NCI-H2196 (cell line): ENCODE results near the gene HOXA11.

Experiments
- DNase-seq: peaks from one replicate; lab custom pipeline; 2025; ENCODE audit not compliant: unreplicated experiment; lab: John Stamatoyannopoulos, UW

The HOXA11 gene

DNA sequence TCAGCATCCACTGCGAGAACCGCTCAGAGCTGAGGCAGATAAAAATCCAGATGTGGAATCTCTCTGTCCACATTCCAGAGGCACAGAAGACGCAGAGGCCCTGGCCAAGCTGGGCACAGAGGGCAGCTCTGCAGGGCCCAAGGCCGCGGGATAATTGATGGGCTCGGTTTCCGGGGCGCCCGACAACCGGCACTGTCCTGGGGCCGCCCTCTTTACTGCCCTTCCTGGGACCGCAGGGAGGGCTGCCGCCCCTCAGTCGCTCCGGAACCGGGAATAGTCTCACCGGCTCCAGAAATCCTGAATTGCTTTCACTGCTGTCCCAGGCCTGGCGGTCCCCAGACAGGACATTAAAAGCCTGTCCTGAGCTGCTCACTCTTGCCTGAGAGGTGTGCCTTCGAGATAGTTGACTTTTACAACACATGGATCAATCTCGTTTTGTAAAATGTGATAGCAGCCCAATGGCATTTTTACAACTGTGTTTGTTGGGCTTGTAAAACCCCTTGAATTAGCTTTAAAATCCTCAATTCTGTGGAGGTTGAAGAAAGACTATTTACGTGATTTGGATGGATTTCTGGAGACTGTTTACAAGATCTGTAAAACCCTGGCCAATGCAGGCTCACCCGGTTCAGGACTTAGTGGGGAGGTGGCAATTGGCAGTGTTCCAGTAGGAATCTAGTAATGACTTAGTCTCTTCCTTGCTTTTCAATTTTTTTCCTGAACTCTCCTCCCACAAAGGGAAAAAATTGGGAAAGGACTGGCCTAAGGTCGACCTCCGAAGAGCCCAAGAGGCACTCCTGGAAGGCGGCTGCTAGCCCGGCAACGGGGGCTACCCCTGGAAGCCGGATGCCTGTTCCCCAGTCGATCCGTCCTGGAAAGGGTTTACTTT is 36.0 kb downstream of the HOXA11 start:
- DNase-seq: no peak

DNA sequence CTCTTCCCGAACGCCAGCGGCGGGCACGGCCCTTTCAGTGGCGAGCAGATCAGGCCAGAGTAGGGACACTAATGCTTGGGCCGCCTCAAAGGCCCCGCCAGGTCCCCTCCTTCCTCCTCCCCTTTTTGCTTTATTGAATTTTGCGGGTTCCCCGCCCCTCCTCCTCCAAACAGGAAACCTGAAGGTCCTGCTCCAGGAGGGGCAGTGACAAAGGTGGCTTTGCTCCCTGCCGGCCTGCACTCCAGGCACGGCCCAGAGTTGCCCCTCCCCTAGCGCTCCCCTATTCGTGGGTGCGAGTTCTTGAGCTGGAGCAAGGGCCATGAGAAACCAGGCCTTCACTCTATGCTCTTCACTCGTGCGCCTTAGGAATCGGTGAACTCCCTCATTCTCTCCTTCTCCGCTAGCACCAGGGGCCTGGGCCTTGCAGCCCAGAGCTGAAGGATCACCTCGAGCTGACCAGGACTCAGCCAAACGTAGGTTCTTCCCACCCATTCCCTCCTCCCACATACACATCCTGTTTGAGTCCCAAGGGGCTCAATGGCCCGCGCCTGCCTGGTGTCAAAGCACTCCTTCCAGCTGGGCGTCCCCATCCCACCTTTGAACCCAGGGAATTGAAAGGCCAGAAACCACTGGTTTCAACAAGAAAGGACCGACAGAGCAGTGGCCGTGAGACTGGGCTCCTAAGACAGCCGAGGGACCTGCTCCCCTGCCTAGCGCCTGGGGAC is 36.8 kb downstream of the HOXA11 start:
- no peak for DNase-seq

DNA sequence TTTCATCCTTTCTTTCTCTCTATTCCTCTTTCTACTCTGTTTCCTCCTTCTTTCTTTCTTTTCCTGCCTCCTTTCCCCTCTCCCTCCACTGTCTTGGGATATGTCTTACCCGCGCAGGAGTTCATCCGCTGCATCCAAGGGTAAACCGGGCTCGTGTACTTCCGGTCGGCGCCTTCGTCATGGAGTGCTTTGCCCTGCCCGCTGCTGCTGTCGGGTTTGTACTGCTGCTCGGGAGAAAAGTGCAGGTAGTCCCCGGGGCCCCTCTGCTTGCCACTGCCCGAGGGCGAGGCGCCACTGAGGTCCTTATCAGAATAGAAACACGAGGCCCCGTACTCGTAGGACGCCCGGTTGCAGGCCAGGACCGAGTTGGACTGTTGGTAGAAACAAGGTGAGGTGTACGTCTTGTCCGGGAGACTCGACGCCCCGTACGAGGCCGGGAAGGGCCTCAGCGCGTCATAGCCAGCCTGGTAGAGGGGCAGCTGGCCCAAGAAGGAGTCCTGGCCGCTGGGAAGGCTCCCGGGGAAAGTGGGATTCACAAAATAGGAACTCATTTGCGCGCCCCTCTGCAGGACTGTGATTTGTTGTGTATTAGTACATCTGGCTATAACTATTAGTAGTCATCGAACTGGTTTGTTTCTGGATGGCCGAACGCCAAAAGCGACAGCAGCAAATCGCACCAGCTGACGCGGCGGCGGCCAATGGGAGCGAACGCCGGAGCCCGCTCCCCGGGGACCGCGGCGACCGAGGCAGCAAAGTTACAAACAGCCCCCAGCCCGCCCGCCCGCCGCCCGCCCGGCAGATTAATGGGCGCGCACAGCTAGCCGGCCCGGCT is 37.6 kb downstream of the HOXA11 start, which contains the start of gene HOXA6:
Gene HOXA6 (minus strand): TSS at position 576 of the 832 bp plus-strand sequence. CDS start 25 bp downstream, at position 551.
- DNase-seq: no peak

DNA sequence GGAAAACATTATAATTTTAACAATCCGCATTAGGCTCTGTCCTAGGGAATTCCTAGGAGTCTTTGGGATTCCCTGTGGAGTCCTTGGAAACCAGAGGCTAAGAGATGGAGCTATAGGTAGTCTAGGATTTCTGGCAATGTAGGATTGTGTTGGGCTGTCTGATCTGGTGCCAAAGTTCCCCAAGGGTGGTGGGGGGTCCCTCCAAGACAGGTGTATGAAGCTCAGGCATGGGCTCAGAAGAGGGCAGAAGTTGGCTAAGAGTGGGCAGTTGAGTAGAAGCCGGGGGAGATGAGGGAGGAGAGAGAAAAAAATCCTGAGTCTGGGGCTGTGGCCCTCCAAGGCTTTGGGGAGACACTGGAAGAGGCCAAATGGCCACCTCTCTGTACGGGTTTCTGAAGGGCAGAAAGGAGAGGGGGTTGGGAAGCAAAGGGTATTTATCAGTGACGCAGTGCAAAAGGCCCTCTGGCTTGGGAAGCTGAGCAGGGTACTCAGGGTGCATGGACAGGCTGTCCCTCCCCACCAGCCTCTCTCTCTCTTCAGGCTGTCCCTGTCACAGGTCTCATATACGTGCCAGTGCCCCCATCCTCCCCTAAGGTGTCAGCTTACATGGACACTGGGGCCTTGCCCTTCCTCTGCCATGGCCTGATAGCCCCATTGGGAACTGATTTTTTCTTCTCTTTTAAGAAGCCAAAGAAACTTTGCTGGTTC is 38.4 kb downstream of the HOXA11 start:
- no peak for DNase-seq

DNA sequence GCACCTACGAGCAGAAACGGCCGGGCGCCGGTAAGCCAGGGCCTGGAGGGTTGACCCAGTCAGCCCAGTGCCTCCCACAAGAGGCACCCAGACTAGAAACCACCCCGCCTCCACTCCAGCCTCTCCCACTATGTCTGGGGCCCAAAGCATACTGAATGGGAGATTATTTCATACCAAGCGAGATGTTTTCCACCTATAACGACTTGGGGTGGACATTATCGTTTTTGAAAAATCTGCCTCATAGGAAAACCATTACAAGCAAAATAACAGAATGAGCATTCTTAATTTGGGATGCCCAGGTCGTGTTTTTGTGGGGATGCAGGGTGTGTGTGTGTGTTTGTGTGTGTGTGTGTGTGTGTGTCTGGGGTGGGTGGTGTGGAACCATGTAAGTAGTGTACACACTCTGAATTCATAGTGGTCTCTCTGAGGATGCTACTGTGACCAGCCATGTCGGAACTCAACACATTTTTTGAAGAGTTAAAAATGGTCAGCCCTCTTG is 39.1 kb downstream of the HOXA11 start:
- DNase-seq: no peak

DNA sequence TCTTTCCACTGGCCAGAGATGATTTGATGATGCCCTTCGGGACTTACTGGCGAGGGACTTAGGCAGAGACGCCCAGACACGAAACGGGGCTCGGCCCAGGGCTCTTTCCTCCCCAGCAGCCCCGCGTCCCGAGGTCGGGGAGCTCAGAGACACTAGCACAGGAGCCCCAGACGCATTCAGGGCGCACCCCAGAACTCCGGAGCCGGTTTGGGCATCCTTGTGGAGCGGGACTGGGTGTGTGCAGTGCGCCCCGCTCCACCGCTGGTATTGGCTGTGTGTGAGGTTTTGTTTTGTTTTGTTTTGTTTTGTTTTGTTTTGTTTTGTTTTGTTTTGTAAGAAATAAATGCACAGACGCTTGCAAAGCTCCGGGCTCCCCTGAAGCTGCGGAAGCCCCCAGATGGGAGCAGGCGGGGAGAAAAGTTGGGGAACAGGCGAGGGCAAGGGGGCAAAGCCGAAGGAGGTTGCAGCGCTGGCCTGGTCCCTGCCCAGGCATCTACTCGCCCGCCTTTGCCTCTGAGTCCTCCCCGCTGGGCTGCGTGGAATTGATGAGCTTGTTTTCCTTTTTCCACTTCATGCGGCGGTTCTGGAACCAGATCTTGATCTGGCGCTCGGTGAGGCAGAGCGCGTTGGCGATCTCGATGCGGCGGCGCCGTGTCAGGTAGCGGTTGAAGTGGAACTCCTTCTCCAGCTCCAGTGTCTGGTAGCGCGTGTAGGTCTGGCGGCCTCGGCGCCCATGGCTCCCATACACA is 39.7 kb downstream of the HOXA11 start:
- no peak for DNase-seq

DNA sequence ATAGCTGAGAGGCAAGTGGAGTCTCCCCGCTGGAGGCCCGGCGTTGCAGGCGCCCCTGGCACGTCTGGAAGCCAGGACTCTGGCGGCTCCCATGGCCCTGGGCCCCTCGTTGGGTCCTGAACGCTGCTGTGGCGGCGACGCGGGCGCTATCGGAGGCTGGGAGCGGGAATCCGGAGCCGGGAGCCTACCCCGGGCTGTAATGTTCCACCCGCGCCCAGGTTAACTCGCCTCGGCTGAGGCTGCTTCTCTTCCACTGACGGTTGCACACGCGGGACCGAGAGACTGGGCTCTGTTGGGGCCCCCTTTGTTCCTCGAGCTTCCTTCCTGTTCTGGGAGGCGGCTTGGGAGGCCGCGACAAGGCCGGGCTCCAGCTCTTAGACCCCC is 40.3 kb downstream of the HOXA11 start:
- no peak for DNase-seq

DNA sequence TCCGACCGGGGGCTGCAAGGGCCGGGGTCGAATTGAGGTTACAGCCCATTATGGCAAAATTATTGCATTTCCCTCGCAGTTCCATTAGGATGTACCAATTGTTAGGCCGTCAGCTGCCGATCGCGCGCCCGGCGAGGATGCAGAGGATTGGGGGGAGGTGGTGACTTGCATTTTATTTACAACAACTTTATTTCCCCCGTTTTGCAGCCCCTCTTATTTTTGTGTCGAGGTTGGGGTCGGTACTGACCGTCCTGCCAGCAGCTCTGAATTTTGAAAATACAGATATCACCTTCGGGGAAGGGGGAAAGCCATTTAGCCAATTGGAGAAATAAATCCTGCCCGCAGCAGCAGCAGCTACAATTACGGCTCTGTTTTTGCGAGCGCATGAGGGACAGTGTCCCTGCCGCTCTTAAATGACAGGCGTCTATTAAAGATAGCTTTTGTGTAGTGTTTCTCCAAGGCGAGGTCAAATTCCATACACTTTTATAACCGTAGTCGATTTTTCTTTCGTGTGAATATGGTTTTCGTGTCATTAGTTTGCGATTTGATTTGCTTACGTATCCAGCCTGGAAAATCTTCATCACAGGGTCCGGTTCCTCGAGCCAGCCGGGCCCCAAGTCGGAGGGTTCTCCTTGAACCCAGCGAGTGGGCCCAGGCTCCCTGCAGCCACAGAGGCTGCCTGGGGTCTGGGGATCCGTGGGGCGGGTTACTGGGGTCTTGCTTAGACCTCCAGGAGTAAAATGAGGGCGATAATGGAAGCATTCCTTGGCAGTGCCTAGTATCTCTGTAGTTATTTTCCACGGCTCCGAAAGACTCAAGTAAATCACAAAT is 40.9 kb downstream of the HOXA11 start:
- DNase-seq: no peak

DNA sequence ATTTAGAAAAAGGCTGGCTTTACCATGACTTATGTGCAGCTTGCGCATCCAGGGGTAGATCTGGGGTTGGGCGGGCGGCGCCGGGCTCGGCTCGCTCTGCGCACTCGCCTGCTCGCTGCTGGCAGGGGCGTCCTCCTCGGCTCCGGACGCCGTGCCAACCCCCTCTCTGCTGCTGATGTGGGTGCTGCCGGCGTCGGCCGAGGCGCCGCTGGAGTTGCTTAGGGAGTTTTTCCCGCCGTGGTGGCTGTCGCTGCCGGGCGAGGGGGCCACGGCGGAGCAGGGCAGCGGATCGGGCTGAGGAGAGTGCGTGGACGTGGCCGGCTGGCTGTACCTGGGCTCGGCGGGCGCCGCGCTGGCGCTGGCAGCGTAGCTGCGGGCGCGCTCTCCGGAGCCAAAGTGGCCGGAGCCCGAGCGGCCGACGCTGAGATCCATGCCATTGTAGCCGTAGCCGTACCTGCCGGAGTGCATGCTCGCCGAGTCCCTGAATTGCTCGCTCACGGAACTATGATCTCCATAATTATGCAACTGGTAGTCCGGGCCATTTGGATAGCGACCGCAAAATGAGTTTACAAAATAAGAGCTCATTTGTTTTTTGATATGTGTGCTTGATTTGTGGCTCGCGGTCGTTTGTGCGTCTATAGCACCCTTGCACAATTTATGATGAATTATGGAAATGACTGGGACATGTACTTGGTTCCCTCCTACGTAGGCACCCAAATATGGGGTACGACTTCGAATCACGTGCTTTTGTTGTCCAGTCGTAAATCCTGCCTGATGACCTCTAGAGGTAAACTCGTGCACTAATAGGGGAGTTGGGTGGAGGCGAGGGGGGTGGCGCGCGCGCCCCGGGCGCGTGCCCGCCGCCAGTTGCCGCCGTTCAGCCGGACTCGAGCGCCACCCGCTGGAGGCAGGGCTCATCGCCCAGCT is 41.7 kb downstream of the HOXA11 start, which contains the start of gene HOXA5:
Gene HOXA5 (minus strand): TSS at position 659 of the 927 bp plus-strand sequence. CDS start 74 bp downstream, at position 585.
- DNase-seq: peak; percentile 89

DNA sequence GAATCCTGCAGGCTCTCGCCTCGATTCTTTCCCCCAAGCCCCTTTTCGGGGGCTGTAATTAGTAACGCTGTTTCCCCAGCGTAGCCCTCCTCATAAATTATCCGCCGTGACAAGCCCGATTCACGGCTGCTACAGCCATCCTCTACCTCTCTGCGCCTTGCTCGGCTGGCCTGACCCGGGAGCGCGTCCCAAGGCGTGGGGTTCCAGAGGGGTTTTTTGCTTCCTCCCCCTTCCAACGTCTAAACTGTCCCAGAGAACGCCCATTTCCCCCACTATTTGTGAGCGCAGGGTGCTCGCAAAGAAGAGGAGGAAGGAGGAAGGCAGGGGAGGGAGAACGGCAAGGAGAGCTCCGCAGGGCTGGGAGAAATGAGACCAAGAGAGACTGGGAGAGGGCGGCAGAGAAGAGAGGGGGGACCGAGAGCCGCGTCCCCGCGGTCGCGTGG is 42.4 kb downstream of the HOXA11 start:
- no peak for DNase-seq

DNA sequence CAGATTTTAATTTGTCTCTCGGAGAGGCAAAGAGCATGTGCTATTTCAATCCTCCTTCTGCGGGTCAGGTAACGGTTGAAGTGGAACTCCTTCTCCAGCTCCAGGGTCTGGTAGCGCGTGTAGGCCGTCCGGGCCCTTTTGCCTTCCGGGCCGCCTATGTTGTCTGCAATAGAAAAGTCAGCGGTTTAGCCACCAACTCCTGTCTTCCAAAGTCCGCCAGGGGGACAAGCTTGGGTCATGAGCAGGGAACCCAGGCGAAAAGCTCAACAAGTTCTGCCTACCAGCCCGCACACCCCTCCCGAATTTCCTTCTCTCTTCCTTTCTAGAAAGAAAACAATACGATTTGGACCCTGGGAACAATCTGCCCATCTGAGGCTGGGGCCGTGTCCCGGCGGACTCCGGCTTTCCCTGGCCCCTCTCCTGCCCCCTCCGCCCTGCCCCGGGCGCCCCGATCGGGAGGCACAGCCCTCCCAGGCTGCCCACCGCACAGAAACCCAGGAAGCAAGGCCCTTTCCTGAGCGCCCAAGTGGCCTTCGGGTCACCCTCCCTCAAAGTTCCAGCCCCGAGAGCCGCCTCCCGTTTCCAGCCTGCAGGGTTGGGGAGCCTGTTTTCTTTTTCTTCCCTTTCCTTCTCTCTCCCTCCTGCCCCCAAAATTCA is 43.0 kb downstream of the HOXA11 start:
- DNase-seq: no peak

DNA sequence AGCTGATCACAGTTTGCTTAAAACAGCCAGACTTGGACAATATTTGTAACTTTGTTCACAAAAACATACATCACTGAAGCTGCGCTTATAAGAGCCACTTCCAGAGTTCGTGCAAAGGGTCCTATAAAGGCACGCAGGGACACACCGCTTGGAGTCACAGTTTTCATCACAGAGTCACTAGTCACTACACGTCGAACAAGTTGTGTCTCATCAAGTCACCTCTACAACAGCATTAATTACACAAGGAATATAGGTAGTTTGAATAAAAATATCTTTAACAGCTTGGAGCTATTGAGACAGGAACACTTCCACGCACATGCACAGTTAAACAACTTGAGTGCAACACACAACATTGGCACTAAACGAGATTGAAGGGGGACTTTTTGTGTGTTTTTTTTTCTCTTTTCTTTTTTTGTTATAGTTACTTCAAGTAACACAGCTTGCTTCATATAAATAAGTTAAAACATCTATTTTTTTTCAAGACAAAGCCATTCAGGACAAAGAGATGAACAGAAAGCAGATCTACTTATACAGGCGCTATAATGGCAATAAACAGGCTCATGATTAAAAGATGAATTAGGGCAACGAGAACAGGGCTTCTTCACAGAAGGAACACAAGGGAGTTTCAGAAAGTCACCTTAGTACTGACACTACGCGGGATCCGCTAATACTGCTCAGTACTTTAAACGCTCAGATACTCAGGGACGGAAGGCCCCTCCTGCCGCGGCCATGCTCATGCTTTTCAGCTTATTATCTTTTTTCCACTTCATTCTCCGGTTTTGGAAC is 43.7 kb downstream of the HOXA11 start:
- no peak for DNase-seq

DNA sequence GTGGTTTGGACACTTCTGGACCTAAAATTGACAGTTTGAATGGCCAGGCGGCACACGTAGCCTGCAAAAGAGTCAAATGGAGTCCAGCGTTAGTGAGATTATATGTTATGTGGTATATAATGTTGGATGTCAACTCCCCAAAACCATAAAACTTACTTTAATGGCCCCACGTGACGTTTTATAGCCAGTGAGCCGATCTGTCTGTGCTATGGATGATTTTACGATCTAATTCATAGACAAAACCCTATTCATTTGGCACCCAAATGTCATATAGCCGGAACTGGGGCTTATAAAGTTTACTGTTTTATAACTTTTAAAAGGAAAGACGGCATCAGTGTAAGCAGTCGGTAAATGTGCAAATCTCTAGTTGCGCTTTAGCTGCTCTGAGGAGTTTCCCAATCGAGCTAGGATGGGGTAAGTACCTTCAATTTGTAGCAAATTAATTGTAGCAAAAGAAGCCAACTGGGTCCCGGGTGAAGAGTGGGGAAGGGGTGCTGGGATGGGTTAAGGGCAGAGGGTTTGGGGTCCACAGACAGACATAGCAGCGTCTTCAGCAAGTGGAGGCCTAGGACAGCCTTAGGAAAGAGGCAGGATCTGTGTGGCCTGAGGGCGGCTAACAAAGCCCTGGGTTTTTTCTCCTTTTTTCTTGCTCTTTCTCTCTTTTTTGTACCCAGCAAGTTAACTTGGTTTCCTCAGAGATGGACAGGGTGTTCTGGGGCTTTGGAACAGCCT is 44.7 kb downstream of the HOXA11 start:
- no peak for DNase-seq

DNA sequence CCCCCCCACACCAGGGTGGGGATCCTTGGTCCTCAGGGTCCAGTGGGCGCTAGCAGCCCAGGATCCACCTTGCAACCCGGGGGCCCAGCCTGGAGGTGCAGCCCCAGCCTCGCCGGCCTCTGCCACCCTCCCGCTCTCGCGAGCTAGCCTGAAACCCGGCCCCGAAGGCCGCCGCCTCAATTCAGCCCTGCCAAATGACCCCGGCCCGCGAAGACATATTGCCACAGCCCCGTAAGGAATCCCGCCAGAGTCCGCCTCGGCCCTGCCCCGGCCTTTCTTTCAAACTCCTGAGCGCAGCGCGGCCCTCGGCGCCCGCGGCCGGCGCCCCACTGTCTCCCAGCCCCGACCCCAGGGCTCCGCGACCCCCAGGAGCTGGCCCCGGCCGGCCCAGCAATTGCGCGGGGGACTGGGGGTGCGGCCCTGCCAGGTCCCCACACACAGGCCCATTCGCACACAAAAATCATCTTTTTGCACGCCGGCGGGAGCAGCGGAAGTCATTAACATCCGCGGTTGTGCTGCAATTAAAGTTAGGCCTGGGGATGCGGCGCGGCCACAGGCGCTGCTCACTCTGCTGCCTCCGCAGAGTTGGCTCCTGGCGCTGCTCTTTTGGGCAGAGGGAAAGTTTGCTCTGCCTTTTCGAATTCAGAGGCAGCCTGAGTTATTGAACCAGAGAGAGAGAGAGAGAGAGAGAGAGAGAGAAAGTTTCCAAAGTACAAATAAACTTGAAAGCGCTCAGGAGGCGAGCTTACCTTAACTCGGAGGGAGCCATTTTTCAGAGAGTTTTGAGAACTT is 45.5 kb downstream of the HOXA11 start:
- DNase-seq: no peak

DNA sequence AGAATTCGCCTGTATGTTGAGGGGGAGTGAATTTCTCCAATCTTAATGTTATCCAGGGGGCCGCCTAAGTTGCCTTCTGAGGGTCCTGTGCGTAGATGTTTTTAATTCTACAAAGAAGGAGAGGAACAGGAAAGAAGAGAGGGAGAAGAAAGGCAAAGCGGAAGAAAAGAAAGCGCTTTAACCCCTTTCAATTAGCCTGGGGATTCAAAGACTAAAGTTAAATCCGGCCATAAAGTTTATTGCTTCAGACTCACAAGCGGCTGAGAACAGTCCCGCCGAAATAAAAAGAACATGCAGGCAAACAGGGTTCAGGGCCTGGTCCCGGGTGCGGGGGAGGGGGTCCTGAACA is 46.1 kb downstream of the HOXA11 start:
- no peak for DNase-seq
